WTC11 (cell line): ENCODE data around the gene LRRFIP1.

Source experiments
- ELF4 ChIP-seq: sonication (generic); formaldehyde crosslinking; IDR thresholded peaks from 2 replicates; pipeline ENCODE4 v1.8.1; 2022; ENCODE audit warnings: low read depth, mild to moderate bottlenecking, moderate library complexity, missing genetic modification reagents
- FOXK1 ChIP-seq: sonication (generic); formaldehyde crosslinking; IDR thresholded peaks from 2 replicates; pipeline ENCODE4 v1.8.0; 2022; ENCODE audit warnings: mild to moderate bottlenecking, moderate library complexity, missing genetic modification reagents
- FOXP1 ChIP-seq: sonication (generic); formaldehyde crosslinking; IDR thresholded peaks from 2 replicates; pipeline ENCODE4 v1.8.0; 2022; ENCODE audit warnings: missing genetic modification reagents, mild to moderate bottlenecking, moderate library complexity, borderline replicate concordance
- IRF2 ChIP-seq: sonication (generic); formaldehyde crosslinking; IDR thresholded peaks from 2 replicates; pipeline ENCODE4 v1.8.0; 2022; ENCODE audit warnings: low read depth, missing genetic modification reagents, borderline replicate concordance
- JUN ChIP-seq: sonication (generic); formaldehyde crosslinking; IDR thresholded peaks from 2 replicates; pipeline ENCODE4 v1.8.0; 2023; ENCODE audit warnings: mild to moderate bottlenecking, missing genetic modification reagents
- RELA ChIP-seq: sonication (generic); formaldehyde crosslinking; IDR thresholded peaks from 2 replicates; pipeline ENCODE4 v1.8.1; 2022; ENCODE audit warnings: missing genetic modification reagents, mild to moderate bottlenecking, borderline replicate concordance
- ZNF423 ChIP-seq: fragments of 250-450 bp; sonication (Bioruptor Pico); IDR thresholded peaks from 2 replicates; pipeline ENCODE4 v2.1.2; 2022; ENCODE audit warnings: mild to moderate bottlenecking, moderate library complexity
- TF ChIP-seq, protein P1 (sequence below): fragments of 200-600 bp; IDR thresholded peaks from 2 replicates; pipeline ENCODE4 v1.8.0; 2022; ENCODE audit warnings: antibody characterized with exemption
- TF ChIP-seq, protein P2 (sequence below): sonication (generic); formaldehyde crosslinking; IDR thresholded peaks from 2 replicates; pipeline ENCODE4 v1.8.1; 2022; ENCODE audit warnings: low read depth, missing genetic modification reagents, borderline replicate concordance
- TF ChIP-seq, protein P3 (sequence below): sonication (generic); formaldehyde crosslinking; IDR thresholded peaks from 2 replicates; pipeline ENCODE4 v1.8.0; 2023; ENCODE audit warnings: missing genetic modification reagents
- TF ChIP-seq, protein P4 (sequence below): sonication (generic); formaldehyde crosslinking; IDR thresholded peaks from 2 replicates; pipeline ENCODE4 v1.8.0; 2022; ENCODE audit warnings: missing genetic modification reagents
- TF ChIP-seq, protein P5 (sequence below): sonication (generic); formaldehyde crosslinking; IDR thresholded peaks from 2 replicates; pipeline ENCODE4 v1.8.1; 2023; ENCODE audit warnings: mild to moderate bottlenecking, missing genetic modification reagents, moderate library complexity
- TF ChIP-seq, protein P6 (sequence below): sonication (generic); formaldehyde crosslinking; IDR thresholded peaks from 2 replicates; pipeline ENCODE4 v1.8.1; 2022; ENCODE audit warnings: missing genetic modification reagents, borderline replicate concordance

DNA sequence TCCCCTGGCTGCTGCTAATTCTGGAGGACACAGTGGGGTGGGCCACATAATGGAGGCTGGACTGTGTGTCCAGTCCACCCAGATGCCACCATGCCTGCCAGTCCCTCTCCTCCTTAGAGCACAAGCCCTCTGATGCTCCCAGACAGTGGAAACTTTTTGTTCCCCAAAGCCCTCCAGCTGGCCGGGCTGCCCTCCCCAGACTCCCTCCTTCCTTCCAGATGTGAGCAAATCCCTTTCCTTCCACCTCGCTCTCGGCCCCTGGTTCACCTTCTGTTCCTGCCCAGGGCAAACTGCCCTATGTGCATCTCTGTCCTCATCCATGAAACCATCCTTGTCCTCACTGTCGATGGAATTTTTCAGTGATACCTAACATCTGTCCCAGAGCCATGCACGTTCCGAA lies 33.9 kb downstream of the LRRFIP1 start:
- TF ChIP-seq, protein P1, sequence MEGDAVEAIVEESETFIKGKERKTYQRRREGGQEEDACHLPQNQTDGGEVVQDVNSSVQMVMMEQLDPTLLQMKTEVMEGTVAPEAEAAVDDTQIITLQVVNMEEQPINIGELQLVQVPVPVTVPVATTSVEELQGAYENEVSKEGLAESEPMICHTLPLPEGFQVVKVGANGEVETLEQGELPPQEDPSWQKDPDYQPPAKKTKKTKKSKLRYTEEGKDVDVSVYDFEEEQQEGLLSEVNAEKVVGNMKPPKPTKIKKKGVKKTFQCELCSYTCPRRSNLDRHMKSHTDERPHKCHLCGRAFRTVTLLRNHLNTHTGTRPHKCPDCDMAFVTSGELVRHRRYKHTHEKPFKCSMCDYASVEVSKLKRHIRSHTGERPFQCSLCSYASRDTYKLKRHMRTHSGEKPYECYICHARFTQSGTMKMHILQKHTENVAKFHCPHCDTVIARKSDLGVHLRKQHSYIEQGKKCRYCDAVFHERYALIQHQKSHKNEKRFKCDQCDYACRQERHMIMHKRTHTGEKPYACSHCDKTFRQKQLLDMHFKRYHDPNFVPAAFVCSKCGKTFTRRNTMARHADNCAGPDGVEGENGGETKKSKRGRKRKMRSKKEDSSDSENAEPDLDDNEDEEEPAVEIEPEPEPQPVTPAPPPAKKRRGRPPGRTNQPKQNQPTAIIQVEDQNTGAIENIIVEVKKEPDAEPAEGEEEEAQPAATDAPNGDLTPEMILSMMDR, result no peak
- TF ChIP-seq, protein P2, sequence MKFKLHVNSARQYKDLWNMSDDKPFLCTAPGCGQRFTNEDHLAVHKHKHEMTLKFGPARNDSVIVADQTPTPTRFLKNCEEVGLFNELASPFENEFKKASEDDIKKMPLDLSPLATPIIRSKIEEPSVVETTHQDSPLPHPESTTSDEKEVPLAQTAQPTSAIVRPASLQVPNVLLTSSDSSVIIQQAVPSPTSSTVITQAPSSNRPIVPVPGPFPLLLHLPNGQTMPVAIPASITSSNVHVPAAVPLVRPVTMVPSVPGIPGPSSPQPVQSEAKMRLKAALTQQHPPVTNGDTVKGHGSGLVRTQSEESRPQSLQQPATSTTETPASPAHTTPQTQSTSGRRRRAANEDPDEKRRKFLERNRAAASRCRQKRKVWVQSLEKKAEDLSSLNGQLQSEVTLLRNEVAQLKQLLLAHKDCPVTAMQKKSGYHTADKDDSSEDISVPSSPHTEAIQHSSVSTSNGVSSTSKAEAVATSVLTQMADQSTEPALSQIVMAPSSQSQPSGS (CRISPR knock-in tag), result no peak
- TF ChIP-seq, protein P3, sequence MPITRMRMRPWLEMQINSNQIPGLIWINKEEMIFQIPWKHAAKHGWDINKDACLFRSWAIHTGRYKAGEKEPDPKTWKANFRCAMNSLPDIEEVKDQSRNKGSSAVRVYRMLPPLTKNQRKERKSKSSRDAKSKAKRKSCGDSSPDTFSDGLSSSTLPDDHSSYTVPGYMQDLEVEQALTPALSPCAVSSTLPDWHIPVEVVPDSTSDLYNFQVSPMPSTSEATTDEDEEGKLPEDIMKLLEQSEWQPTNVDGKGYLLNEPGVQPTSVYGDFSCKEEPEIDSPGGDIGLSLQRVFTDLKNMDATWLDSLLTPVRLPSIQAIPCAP (CRISPR knock-in tag), result no peak
- no peak for TF ChIP-seq JUN
- TF ChIP-seq FOXK1 (CRISPR knock-in tag), result no peak
- TF ChIP-seq, protein P4, sequence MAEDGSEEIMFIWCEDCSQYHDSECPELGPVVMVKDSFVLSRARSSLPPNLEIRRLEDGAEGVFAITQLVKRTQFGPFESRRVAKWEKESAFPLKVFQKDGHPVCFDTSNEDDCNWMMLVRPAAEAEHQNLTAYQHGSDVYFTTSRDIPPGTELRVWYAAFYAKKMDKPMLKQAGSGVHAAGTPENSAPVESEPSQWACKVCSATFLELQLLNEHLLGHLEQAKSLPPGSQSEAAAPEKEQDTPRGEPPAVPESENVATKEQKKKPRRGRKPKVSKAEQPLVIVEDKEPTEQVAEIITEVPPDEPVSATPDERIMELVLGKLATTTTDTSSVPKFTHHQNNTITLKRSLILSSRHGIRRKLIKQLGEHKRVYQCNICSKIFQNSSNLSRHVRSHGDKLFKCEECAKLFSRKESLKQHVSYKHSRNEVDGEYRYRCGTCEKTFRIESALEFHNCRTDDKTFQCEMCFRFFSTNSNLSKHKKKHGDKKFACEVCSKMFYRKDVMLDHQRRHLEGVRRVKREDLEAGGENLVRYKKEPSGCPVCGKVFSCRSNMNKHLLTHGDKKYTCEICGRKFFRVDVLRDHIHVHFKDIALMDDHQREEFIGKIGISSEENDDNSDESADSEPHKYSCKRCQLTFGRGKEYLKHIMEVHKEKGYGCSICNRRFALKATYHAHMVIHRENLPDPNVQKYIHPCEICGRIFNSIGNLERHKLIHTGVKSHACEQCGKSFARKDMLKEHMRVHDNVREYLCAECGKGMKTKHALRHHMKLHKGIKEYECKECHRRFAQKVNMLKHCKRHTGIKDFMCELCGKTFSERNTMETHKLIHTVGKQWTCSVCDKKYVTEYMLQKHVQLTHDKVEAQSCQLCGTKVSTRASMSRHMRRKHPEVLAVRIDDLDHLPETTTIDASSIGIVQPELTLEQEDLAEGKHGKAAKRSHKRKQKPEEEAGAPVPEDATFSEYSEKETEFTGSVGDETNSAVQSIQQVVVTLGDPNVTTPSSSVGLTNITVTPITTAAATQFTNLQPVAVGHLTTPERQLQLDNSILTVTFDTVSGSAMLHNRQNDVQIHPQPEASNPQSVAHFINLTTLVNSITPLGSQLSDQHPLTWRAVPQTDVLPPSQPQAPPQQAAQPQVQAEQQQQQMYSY (CRISPR knock-in tag), result no peak
- no peak for TF ChIP-seq RELA (CRISPR knock-in tag)
- no peak for TF ChIP-seq ZNF423
- TF ChIP-seq, protein P5, sequence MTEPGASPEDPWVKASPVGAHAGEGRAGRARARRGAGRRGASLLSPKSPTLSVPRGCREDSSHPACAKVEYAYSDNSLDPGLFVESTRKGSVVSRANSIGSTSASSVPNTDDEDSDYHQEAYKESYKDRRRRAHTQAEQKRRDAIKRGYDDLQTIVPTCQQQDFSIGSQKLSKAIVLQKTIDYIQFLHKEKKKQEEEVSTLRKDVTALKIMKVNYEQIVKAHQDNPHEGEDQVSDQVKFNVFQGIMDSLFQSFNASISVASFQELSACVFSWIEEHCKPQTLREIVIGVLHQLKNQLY (CRISPR knock-in tag), result no peak
- no peak for TF ChIP-seq FOXP1 (CRISPR knock-in tag)
- TF ChIP-seq, protein P6, sequence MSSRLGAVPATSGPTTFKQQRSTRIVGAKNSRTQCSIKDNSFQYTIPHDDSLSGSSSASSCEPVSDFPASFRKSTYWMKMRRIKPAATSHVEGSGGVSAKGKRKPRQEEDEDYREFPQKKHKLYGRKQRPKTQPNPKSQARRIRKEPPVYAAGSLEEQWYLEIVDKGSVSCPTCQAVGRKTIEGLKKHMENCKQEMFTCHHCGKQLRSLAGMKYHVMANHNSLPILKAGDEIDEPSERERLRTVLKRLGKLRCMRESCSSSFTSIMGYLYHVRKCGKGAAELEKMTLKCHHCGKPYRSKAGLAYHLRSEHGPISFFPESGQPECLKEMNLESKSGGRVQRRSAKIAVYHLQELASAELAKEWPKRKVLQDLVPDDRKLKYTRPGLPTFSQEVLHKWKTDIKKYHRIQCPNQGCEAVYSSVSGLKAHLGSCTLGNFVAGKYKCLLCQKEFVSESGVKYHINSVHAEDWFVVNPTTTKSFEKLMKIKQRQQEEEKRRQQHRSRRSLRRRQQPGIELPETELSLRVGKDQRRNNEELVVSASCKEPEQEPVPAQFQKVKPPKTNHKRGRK (CRISPR knock-in tag), result no peak
- TF ChIP-seq IRF2 (CRISPR knock-in tag), result no peak
- TF ChIP-seq ELF4 (CRISPR knock-in tag), result no peak
